Bronchial epithelial cell (primary cell): Measurements from ENCODE around the gene STAC2. TPM values are rescaled to one million over a fixed set of nuclear protein-coding genes. Genes with fewer than 3 reads are reported as not detected.

Experiments
- DNase-seq: peaks from one replicate; pipeline ENCODE4 v3.0.0-alpha.2; 2010; ENCODE audit warnings: low read depth
- FAIRE-seq: peaks from 2 replicates; lab custom pipeline; 2011; peaks lifted over from hg19 to GRCh38; lab: Jason Lieb, UNC
- H3K27me3 ChIP-seq: 2 replicates; pipeline ENCODE4 v1.5.1; 2011; ENCODE audit warnings: low read length; ENCODE audit not compliant: control insufficient read depth, insufficient read depth
- H3K36me3 ChIP-seq: 2 replicates; pipeline ENCODE4 v1.5.1; 2011; ENCODE audit warnings: low read length; ENCODE audit not compliant: control insufficient read depth, insufficient read depth
- H3K4me3 ChIP-seq: 2 replicates; pipeline ENCODE4 v1.5.1; 2011; ENCODE audit warnings: mild to moderate bottlenecking, low read depth, low read length, control low read depth
- CTCF ChIP-seq: IDR thresholded peaks from 2 replicates; pipeline ENCODE4 v1.5.1; 2011; ENCODE audit warnings: mild to moderate bottlenecking, moderate library complexity, low read length, control low read depth, inconsistent platforms; ENCODE audit not compliant: insufficient read depth, severe bottlenecking
- total RNA-seq: library from RNA; depleted of rRNA; stranded (reverse); fragments of >200 nt; gene quantifications from 2 replicates; pipeline ENCODE4 v1.2.1, GENCODE V29; 2014

STAC2 gene
- total RNA-seq, 1 donor from 2014 or later = not detected

GRCh38 chr17:39209317-39210092 is 16.2 kb downstream of the STAC2 start:
- Histone ChIP-seq H3K27me3 (no peaks in the 10 kb centered on the region), H3K36me3 (no peaks in the 10 kb centered on the region), H3K4me3 (peak overlapping the region; percentile 23)
- DNase-seq (peak; percentile 32), FAIRE-seq (no peak)
- TF ChIP-seq CTCF = no peak

- no peak overlapping the region for H3K4me3 ChIP-seq
- peak; percentile 7 for FAIRE-seq
- no peak for DNase-seq
- peaks cover 2% of the 10 kb centered on the region for H3K36me3 ChIP-seq
- no peak for TF ChIP-seq CTCF
- no peaks in the 10 kb centered on the region for H3K27me3 ChIP-seq
These were observed 16.9 kb downstream of the STAC2 start for GRCh38 chr17:39208893-39209292.

GRCh38 chr17:39208136-39208535 is 17.6 kb downstream of the STAC2 start:
- H3K4me3 ChIP-seq = no peak overlapping the region
- no peak for TF ChIP-seq CTCF
- peak; percentile 25 for DNase-seq
- no peaks in the 10 kb centered on the region for H3K27me3 ChIP-seq
- peaks cover 7% of the 10 kb centered on the region for H3K36me3 ChIP-seq
- no peak for FAIRE-seq

- TF ChIP-seq CTCF = no peak
- DNase-seq = no peak
These were observed 20.6 kb downstream of the STAC2 start for GRCh38 chr17:39205112-39205526.

GRCh38 chr17:39204245-39204644 is 21.5 kb downstream of the STAC2 start:
- DNase-seq (no peak), FAIRE-seq (no peak)
- Histone ChIP-seq H3K36me3 (peaks cover 27% of the 10 kb centered on the region), H3K27me3 (no peaks in the 10 kb centered on the region), H3K4me3 (no peak overlapping the region)
- no peak for TF ChIP-seq CTCF

More at GRCh38 chr17:39205112-39205526, 20.6 kb downstream of the STAC2 start:
- Histone ChIP-seq H3K27me3 (no peaks in the 10 kb centered on the region), H3K4me3 (no peak overlapping the region), H3K36me3 (peaks cover 27% of the 10 kb centered on the region)
- no peak for FAIRE-seq
